GM12874 (cell line): Measurements from ENCODE around the gene YJEFN3.
A peak's percentile ranks its signal among the peaks of the same experiment; 100 is the strongest.

Source experiments
- CTCF ChIP-seq: IDR thresholded peaks from 2 replicates; pipeline ENCODE4 v1.5.1; 2011; ENCODE audit warnings: low read depth, mild to moderate bottlenecking, control low read depth, low read length, moderate library complexity; ENCODE audit not compliant: insufficient read depth

Gene YJEFN3

DNA sequence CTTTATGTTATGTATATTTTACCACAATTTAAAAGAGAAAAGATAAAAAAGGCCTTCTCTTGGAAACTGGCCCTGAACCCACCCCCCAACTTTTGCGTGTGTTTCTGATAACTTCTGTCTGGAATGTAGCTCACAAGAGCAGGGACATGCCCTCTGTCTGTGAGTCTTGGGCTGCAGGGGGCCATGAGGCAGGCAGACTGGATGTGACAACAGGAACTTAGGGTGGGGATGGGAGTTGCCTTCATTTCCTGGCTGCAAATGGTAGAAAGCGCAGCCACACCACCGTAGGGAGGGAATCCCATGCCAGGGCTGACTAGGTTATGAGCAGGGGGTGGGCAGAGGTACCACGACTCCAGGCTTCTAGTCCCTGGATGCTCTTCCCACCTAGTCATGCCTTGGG lies 31.2 kb downstream of the YJEFN3 start:
- no peak for TF ChIP-seq CTCF

- no peak for TF ChIP-seq CTCF
Measured at GRCh38 chr19:19561946-19562664, 33.4 kb downstream of the YJEFN3 start.

DNA sequence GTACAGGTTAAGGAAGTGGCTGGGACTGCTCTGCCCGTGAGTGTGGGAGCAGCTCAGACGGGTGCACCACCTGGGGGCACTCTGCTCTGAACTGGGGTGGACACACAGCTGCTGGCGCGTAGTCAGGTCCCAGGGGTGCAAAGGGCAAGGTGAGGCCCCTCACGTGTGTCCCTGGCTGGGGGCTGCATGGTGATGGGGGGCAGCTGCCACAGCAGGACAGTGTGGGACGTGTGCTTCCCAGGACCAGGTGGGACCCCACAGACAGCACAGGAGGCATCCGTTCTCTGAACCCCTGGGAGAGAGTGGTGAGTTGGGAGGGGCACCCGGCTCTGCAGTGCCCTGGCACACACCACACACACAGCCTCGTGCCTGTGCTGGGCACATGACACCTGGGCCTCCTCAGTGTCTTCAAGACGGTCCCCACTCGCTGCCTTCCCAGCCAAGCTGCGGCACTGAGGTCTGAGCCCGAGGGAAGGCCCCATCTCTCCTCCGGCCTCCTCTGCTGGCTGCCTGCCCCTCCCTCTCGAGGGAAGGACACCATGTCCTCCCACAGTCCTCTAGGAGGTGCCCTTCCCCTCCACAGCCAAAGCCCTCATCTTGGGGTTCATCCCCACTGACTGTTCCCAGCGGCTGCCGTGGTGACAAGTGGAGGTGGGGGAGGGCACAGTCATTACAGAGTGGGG lies 34.1 kb downstream of the YJEFN3 start:
- TF ChIP-seq CTCF: 0 out of 2 replicates have a peak, but pooled peaks have one; percentile 8

- TF ChIP-seq CTCF: no peak
Measured at GRCh38 chr19:19563348-19563848, 34.7 kb downstream of the YJEFN3 start.

DNA sequence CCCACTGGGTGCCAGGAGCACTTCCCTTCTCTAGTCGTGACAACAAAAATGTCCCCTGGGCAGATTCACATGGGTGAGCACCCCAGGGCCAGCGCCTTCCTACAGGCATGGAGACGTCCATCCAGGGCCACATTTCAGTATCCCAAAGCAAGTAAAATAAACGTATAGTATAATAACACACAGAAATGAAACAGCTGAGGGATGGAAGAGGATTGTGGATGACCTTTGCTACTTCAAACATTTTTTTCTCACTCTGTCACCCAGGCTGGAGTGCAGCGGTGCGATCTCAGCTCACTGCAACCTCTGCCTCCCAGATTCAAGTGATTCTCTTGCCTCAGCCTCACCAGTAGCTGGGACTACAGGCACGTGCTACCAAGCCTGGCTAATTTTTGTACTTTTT lies 37.6 kb downstream of the YJEFN3 start:
- no peak for TF ChIP-seq CTCF

DNA sequence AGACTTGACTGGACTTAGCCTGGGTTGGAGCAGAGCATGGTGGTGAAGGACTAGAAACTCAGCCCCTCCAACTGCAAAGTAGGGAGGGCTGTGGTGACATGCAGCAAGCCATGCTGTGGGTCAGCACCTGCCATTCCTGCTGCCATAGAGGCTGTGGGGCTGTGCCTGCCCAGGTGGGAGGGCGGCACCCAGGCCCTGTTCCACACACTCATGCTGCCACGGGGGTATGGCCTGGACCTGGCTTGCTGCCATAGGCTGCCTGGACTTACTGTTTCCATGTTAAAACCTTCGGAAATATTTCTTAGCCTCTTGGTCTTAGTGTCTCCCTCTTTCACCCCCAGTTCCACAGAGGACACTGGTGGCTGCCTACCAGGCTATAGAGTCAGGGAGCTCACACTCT lies 38.7 kb downstream of the YJEFN3 start:
- no peak for TF ChIP-seq CTCF

DNA sequence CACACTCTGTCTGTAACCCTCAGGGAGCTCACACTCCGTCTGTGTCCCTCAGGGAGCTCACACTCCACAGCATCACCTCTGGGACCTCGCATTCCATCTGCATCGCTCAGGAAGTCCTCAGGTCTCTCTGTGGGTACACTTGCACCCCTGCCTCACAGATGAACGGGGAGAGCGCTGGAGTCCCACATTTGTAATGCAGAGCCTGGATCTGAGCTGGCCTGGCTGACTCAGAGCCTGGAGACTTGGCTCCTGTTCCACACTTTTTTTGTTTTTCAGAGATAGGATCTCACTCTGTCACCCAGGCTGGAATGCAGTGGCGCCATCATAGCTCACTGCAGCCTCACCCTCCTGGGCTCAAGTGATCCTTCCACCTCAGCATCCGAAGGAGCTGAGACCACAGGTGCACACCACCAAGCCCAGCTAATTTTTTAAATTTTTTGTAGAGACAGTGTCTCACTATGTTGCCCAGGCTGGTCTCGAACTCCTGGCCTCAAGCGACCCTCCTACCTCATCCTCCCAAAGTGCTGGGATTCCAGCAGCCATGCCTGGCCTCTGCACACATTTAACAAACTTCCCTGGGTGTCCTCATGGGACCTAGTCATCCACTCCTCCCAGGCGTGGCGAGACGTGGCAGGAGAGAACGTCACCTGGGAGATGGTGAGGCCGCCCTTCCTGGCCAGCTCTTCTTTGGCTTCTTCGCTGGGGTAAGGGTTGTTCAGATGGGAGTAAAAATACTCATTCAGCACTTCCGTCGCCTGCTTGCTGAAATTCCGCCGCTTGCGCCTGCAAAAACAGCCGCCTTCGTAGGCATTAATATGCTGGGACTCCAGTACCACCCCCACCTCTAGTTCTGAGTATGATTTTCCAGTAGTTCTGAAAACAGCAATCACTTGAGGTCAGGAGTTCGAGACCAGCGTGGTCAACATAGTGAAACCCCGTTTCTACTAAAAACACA lies 40.4 kb downstream of the YJEFN3 start:
- TF ChIP-seq CTCF: no peak
